Hindlimb muscle (tissue), 1 donor: Measurements from ENCODE around the gene PCDHGA4. TPM values are rescaled to one million over a fixed set of nuclear protein-coding genes. Genes with fewer than 3 reads are reported as not detected.
"Not testable (repeated sequence)": the region's sequence is repeated elsewhere in the genome, so short reads cannot be mapped to it uniquely, and the experiment has no call there.

Source experiments
- DNase-seq: peaks from one replicate; pipeline ENCODE4 v3.0.0-alpha.2; 2013
- polyA plus RNA-seq: library from polyadenylated mRNA; unstranded; fragments of 120-200 nt; gene quantifications from one replicate; pipeline ENCODE4 v1.2.1, GENCODE V29; 2013; ENCODE audit not compliant: insufficient read length

PCDHGA4 gene
- polyA plus RNA-seq, 1 donor, result 1.6 TPM

GRCh38 chr5:141384471-141385267 lies 29.8 kb downstream of the PCDHGA4 start:
- no peak for DNase-seq

GRCh38 chr5:141387557-141388311 lies 32.9 kb downstream of the PCDHGA4 start, which contains the start of gene PCDHGB4:
Gene PCDHGB4, plus strand, starts transcription at chr5:141387698. Its CDS starts 187 bp downstream, at chr5:141387885.
- DNase-seq, result not testable (repeated sequence)

GRCh38 chr5:141388661-141389060 lies 33.8 kb downstream of the PCDHGA4 start:
- DNase-seq, result no peak

- DNase-seq, result no peak
These were observed 34.6 kb downstream of the PCDHGA4 start for GRCh38 chr5:141389153-141390042.

GRCh38 chr5:141392429-141393198 lies 37.8 kb downstream of the PCDHGA4 start, which contains the start of gene PCDHGA8:
Gene PCDHGA8, plus strand, starts transcription at chr5:141392633. Its CDS starts 181 bp downstream, at chr5:141392814.
- no peak for DNase-seq

- DNase-seq, result no peak
These were observed 38.4 kb downstream of the PCDHGA4 start for GRCh38 chr5:141393267-141393666.

GRCh38 chr5:141394401-141395187 lies 39.8 kb downstream of the PCDHGA4 start:
- not testable (repeated sequence) for DNase-seq

GRCh38 chr5:141397756-141398551 lies 43.1 kb downstream of the PCDHGA4 start, which contains the start of gene PCDHGB5:
Gene PCDHGB5, plus strand, starts transcription at chr5:141397947. Its CDS starts 181 bp downstream, at chr5:141398128.
- DNase-seq, result not testable (repeated sequence)

GRCh38 chr5:141398608-141399007 lies 43.8 kb downstream of the PCDHGA4 start:
- no peak for DNase-seq

GRCh38 chr5:141399555-141400258 lies 44.9 kb downstream of the PCDHGA4 start:
- no peak for DNase-seq

GRCh38 chr5:141402553-141403243 lies 47.9 kb downstream of the PCDHGA4 start, which contains the start of gene PCDHGA9:
Gene PCDHGA9, plus strand, starts transcription at chr5:141402778. Its CDS starts 175 bp downstream, at chr5:141402953.
- no peak for DNase-seq

- no peak for DNase-seq
These were observed 48.6 kb downstream of the PCDHGA4 start for GRCh38 chr5:141403387-141403786.

Other genes with a start within 250 kb of the PCDHGA4 start
- 3.1 TPM for gene PCDHB4, start 233.2 kb upstream of the PCDHGA4 start, polyA plus RNA-seq
- 3.2 TPM for gene PCDHB5, start 219.8 kb upstream of the PCDHGA4 start, polyA plus RNA-seq
- gene PCDHB6, start 205.0 kb upstream of the PCDHGA4 start, polyA plus RNA-seq, result 2.4 TPM
- 3.2 TPM for gene PCDHB7, start 182.4 kb upstream of the PCDHGA4 start, polyA plus RNA-seq
- 2.1 TPM for gene PCDHB8, start 177.2 kb upstream of the PCDHGA4 start, polyA plus RNA-seq
- gene PCDHB16, start 172.6 kb upstream of the PCDHGA4 start, polyA plus RNA-seq, result 3.9 TPM
- 3.2 TPM for gene PCDHB9, start 167.9 kb upstream of the PCDHGA4 start, polyA plus RNA-seq
- gene PCDHB10, start 162.7 kb upstream of the PCDHGA4 start, polyA plus RNA-seq, result 5.3 TPM
- gene PCDHB11, start 155.4 kb upstream of the PCDHGA4 start, polyA plus RNA-seq, result 4.4 TPM
- 4.7 TPM for gene PCDHB12, start 146.3 kb upstream of the PCDHGA4 start, polyA plus RNA-seq
- gene PCDHB13, start 141.1 kb upstream of the PCDHGA4 start, polyA plus RNA-seq, result 2.8 TPM
- gene PCDHB14, start 131.7 kb upstream of the PCDHGA4 start, polyA plus RNA-seq, result 7.5 TPM
- gene PCDHB15, start 109.6 kb upstream of the PCDHGA4 start, polyA plus RNA-seq, result 9.4 TPM
- gene SLC25A2, start 51.0 kb upstream of the PCDHGA4 start, polyA plus RNA-seq, result not detected
- gene TAF7, start 34.2 kb upstream of the PCDHGA4 start, polyA plus RNA-seq, result 76.5 TPM
- 0.77 TPM for gene PCDHGA1, start 24.5 kb upstream of the PCDHGA4 start, polyA plus RNA-seq
- 2.1 TPM for gene PCDHGA2, start 16.3 kb upstream of the PCDHGA4 start, polyA plus RNA-seq
- gene PCDHGA3, start 11.2 kb upstream of the PCDHGA4 start, polyA plus RNA-seq, result 1.0 TPM
- 0.45 TPM for gene PCDHGB1, start 4.9 kb upstream of the PCDHGA4 start, polyA plus RNA-seq
- 2.8 TPM for gene PCDHGB2, start 5.0 kb downstream of the PCDHGA4 start, polyA plus RNA-seq
- 2.6 TPM for gene PCDHGA5, start 9.1 kb downstream of the PCDHGA4 start, polyA plus RNA-seq
- gene PCDHGB3, start 15.2 kb downstream of the PCDHGA4 start, polyA plus RNA-seq, result 1.8 TPM
- gene PCDHGA6, start 18.9 kb downstream of the PCDHGA4 start, polyA plus RNA-seq, result 4.4 TPM
- 1.6 TPM for gene PCDHGA7, start 27.7 kb downstream of the PCDHGA4 start, polyA plus RNA-seq
- 2.6 TPM for gene PCDHGB4, start 32.7 kb downstream of the PCDHGA4 start, polyA plus RNA-seq
- gene PCDHGA8, start 37.6 kb downstream of the PCDHGA4 start, polyA plus RNA-seq, result 0.80 TPM
- 4.1 TPM for gene PCDHGB5, start 42.9 kb downstream of the PCDHGA4 start, polyA plus RNA-seq
- gene PCDHGA9, start 47.8 kb downstream of the PCDHGA4 start, polyA plus RNA-seq, result 4.4 TPM
- 4.0 TPM for gene PCDHGB6, start 53.0 kb downstream of the PCDHGA4 start, polyA plus RNA-seq
- 1.6 TPM for gene PCDHGA10, start 58.0 kb downstream of the PCDHGA4 start, polyA plus RNA-seq
- gene PCDHGB7, start 62.7 kb downstream of the PCDHGA4 start, polyA plus RNA-seq, result 9.9 TPM
- gene PCDHGA11, start 66.0 kb downstream of the PCDHGA4 start, polyA plus RNA-seq, result 3.0 TPM
- gene PCDHGA12, start 75.5 kb downstream of the PCDHGA4 start, polyA plus RNA-seq, result 2.4 TPM
- gene PCDHGC3, start 120.9 kb downstream of the PCDHGA4 start, polyA plus RNA-seq, result 119 TPM
- 1.7 TPM for gene PCDHGC4, start 130.0 kb downstream of the PCDHGA4 start, polyA plus RNA-seq
- gene PCDHGC5, start 134.1 kb downstream of the PCDHGA4 start, polyA plus RNA-seq, result 1.1 TPM